Measurements from ENCODE around the gene PLXNA4. TPM values are rescaled to one million over a fixed set of nuclear protein-coding genes. Genes with fewer than 3 reads are reported as not detected.

PLXNA4 gene
- total RNA-seq, 1 donor from 2014 or later = 3.3 TPM

DNA sequence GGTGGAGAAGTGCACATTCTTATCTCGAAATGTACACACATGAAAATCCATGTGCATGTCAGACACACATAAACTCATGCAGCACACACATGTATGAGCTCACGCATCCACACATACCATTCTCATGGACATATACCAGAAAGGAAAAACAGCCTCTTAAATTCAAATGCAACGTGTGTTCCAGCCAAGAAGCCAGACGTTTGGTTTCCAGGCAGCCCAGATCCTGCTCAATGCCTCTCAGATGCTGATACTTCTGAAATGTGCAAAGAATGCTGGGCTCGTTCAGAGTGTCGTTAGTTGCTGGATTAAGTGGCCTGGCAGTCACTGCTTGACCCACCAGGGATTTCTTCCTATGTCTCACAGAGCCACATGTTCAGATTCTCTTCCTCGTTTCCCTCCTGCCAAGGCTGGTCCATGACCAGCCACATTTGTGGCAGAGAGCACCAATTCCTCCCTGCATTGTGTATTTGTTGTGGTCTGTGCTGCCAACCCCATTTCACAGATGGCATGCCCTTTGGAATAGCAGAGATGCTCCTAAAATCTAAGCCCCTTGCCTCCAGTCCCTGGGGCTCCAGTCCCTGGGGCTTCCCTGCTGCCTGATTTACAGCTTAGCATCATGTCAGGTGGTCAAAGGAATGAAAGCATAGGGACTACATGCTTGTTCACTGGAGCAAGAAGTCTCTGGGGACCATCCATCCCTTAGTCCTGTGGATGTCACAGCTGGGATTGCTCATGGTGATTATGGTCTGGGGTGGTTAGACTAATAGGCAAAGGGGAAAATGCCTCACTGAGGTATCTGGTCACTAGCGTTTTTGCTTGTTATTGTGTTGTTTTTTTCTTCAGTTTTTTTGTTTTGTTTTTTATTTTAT, 426.6 kb downstream of the PLXNA4 start:
- Histone ChIP-seq H3K27me3 (ENCODE audit: insufficient read depth, low read length) (no peaks in the 10 kb centered on the region), H3K27ac (ENCODE audit: low read depth, low read length) (no peak overlapping the region), H4K20me1 (ENCODE audit: insufficient read depth, low read length) (no peaks in the 10 kb centered on the region), H3K4me1 (ENCODE audit: insufficient read depth, low read length) (peaks cover 6% of the 10 kb centered on the region), H3K9ac (ENCODE audit: low read length) (no peak overlapping the region), H2AFZ (ENCODE audit: low read depth, low read length) (no peak overlapping the region), H3K4me2 (ENCODE audit: low read length) (no peak overlapping the region), H3K79me2 (ENCODE audit: insufficient read depth, low read length) (no peaks in the 10 kb centered on the region), H3K4me3 (ENCODE audit: insufficient read depth, low read depth, low read length) (no peak overlapping the region), H3K9me3 (ENCODE audit: insufficient read depth, low read depth, low read length) (no peaks in the 10 kb centered on the region), H3K36me3 (ENCODE audit: insufficient read depth, low read length) (no peaks in the 10 kb centered on the region)
- no peak for TF ChIP-seq EZH2 (IDR thresholded peaks at IDR 0.05; ENCODE audit: insufficient read depth, low read length)
- TF ChIP-seq, protein P1, sequence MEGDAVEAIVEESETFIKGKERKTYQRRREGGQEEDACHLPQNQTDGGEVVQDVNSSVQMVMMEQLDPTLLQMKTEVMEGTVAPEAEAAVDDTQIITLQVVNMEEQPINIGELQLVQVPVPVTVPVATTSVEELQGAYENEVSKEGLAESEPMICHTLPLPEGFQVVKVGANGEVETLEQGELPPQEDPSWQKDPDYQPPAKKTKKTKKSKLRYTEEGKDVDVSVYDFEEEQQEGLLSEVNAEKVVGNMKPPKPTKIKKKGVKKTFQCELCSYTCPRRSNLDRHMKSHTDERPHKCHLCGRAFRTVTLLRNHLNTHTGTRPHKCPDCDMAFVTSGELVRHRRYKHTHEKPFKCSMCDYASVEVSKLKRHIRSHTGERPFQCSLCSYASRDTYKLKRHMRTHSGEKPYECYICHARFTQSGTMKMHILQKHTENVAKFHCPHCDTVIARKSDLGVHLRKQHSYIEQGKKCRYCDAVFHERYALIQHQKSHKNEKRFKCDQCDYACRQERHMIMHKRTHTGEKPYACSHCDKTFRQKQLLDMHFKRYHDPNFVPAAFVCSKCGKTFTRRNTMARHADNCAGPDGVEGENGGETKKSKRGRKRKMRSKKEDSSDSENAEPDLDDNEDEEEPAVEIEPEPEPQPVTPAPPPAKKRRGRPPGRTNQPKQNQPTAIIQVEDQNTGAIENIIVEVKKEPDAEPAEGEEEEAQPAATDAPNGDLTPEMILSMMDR (IDR thresholded peaks at IDR 0.05; ENCODE audit: insufficient read depth, low read depth, low read length) = no peak
- H3K4me1 Mint-ChIP-seq (ENCODE audit: low read depth, unreplicated experiment) = peaks cover 8% of the 10 kb centered on the region
- H3K9me3 Mint-ChIP-seq (ENCODE audit: unreplicated experiment) = peaks cover 22% of the 10 kb centered on the region
- H3K36me3 Mint-ChIP-seq (ENCODE audit: low read depth, unreplicated experiment) = peaks cover 9% of the 10 kb centered on the region
- FAIRE-seq (no peak), DNase-seq (ENCODE audit: low read depth) (no peak)
- no peak overlapping the region for H3K27ac Mint-ChIP-seq (ENCODE audit: unreplicated experiment)
- no peak overlapping the region for H3K4me3 Mint-ChIP-seq (ENCODE audit: unreplicated experiment)
- H3K27me3 Mint-ChIP-seq (ENCODE audit: low read depth, unreplicated experiment) = peaks cover 42% of the 10 kb centered on the region

DNA sequence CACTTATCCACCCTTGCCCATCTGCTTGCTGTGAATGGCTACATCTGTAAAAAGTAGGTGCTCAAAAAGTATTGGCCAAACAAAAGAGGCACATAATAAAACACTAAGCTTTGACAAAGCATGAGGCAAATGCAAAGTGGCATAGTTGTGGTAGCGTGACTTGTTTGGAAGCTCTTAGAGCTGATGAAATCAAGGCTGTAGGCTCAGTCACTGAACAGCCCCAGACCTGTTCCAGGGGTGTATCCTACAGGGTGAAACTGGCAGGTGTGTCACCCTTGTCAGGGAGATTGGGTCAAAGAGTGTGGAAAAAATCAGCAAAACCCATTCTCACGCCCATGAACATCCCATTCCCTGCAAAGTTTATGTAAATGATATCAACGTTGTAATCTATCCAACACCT, 427.4 kb downstream of the PLXNA4 start:
- no peak for TF ChIP-seq EZH2 (IDR thresholded peaks at IDR 0.05; ENCODE audit: insufficient read depth, low read length)
- TF ChIP-seq, protein P1 (IDR thresholded peaks at IDR 0.05; ENCODE audit: insufficient read depth, low read depth, low read length) = no peak

DNA sequence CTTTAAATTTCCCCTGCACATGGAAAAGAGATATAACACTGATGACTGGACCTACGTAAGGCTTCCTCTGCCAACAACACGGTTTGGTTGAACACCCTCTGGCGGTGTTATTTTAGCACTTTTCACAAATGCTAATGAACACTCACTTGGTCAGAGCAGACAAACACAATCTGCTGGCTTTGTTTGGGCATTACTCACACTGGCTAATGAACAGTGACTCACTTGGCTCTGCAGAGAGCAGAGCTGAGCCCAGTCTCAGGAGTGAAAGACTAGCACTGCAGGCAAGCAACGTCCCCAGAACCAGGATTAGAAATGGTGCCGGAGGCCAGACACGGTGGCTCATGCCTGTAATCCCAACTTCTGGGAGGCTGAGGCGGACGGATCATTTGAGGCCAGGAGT, 430.8 kb downstream of the PLXNA4 start:
- DNase-seq (ENCODE audit: low read depth) (peak; percentile 96), FAIRE-seq (peak; percentile 91)
- H3K4me3 Mint-ChIP-seq (ENCODE audit: unreplicated experiment) = no peak overlapping the region
- Histone ChIP-seq H3K4me2 (ENCODE audit: low read length) (peak overlapping the region; percentile 16), H3K36me3 (ENCODE audit: insufficient read depth, low read length) (no peaks in the 10 kb centered on the region), H3K79me2 (ENCODE audit: insufficient read depth, low read length) (no peaks in the 10 kb centered on the region), H3K4me1 (ENCODE audit: insufficient read depth, low read length) (peaks cover 8% of the 10 kb centered on the region), H4K20me1 (ENCODE audit: insufficient read depth, low read length) (no peaks in the 10 kb centered on the region), H3K27me3 (ENCODE audit: insufficient read depth, low read length) (no peaks in the 10 kb centered on the region), H2AFZ (ENCODE audit: low read depth, low read length) (no peak overlapping the region), H3K9me3 (ENCODE audit: insufficient read depth, low read depth, low read length) (no peaks in the 10 kb centered on the region), H3K4me3 (ENCODE audit: insufficient read depth, low read depth, low read length) (no peak overlapping the region), H3K27ac (ENCODE audit: low read depth, low read length) (no peak overlapping the region), H3K9ac (ENCODE audit: low read length) (no peak overlapping the region)
- no peak overlapping the region for H3K27ac Mint-ChIP-seq (ENCODE audit: unreplicated experiment)
- no peak for TF ChIP-seq EZH2 (IDR thresholded peaks at IDR 0.05; ENCODE audit: insufficient read depth, low read length)
- TF ChIP-seq, protein P1 (IDR thresholded peaks at IDR 0.05; ENCODE audit: insufficient read depth, low read depth, low read length) = no peak
- H3K27me3 Mint-ChIP-seq (ENCODE audit: low read depth, unreplicated experiment) = peaks cover 8% of the 10 kb centered on the region
- no peaks in the 10 kb centered on the region for H3K36me3 Mint-ChIP-seq (ENCODE audit: low read depth, unreplicated experiment)
- peaks cover 3% of the 10 kb centered on the region for H3K9me3 Mint-ChIP-seq (ENCODE audit: unreplicated experiment)
- peaks cover 15% of the 10 kb centered on the region for H3K4me1 Mint-ChIP-seq (ENCODE audit: low read depth, unreplicated experiment)

More for the DNA sequence above, 427.4 kb downstream of the PLXNA4 start:
- Histone ChIP-seq H3K27me3 (ENCODE audit: insufficient read depth, low read length) (no peaks in the 10 kb centered on the region), H3K9me3 (ENCODE audit: insufficient read depth, low read depth, low read length) (no peaks in the 10 kb centered on the region), H3K4me2 (ENCODE audit: low read length) (no peak overlapping the region), H3K79me2 (ENCODE audit: insufficient read depth, low read length) (no peaks in the 10 kb centered on the region), H3K4me1 (ENCODE audit: insufficient read depth, low read length) (peaks cover 6% of the 10 kb centered on the region), H3K36me3 (ENCODE audit: insufficient read depth, low read length) (no peaks in the 10 kb centered on the region), H3K27ac (ENCODE audit: low read depth, low read length) (no peak overlapping the region), H2AFZ (ENCODE audit: low read depth, low read length) (no peak overlapping the region), H3K9ac (ENCODE audit: low read length) (no peak overlapping the region), H4K20me1 (ENCODE audit: insufficient read depth, low read length) (no peaks in the 10 kb centered on the region), H3K4me3 (ENCODE audit: insufficient read depth, low read depth, low read length) (no peak overlapping the region)
- Mint-ChIP-seq H3K4me1 (ENCODE audit: low read depth, unreplicated experiment) (peaks cover 8% of the 10 kb centered on the region), H3K27me3 (ENCODE audit: low read depth, unreplicated experiment) (peaks cover 35% of the 10 kb centered on the region), H3K36me3 (ENCODE audit: low read depth, unreplicated experiment) (peaks cover 8% of the 10 kb centered on the region), H3K27ac (ENCODE audit: unreplicated experiment) (no peak overlapping the region), H3K9me3 (ENCODE audit: unreplicated experiment) (peaks cover 22% of the 10 kb centered on the region), H3K4me3 (ENCODE audit: unreplicated experiment) (no peak overlapping the region)
- DNase-seq (ENCODE audit: low read depth) (no peak), FAIRE-seq (no peak)

Data from astrocyte (in vitro differentiated cells and primary cell).